ENCODE measurements around the gene C16orf95.

GRCh38 chr16:87353613-87354012, 36.4 kb upstream of the C16orf95 start:
- TF ChIP-seq CTCF (IDR thresholded peaks at IDR 0.05; ENCODE audit: low read depth, low read length, missing input control) = no peak
- no peak for TF ChIP-seq JUND (IDR thresholded peaks at IDR 0.05)
- TF ChIP-seq FOXA1 (IDR thresholded peaks at IDR 0.05) = no peak
- TF ChIP-seq YY1 (IDR thresholded peaks at IDR 0.05) = no peak
- no peak for TF ChIP-seq MAX (IDR thresholded peaks at IDR 0.05)
- no peak for TF ChIP-seq ATF3 (IDR thresholded peaks at IDR 0.05)
- TF ChIP-seq REST (IDR thresholded peaks at IDR 0.05) = no peak
- no peak for TF ChIP-seq TAF1 (conservative IDR thresholded peaks at IDR 0.05)
- TF ChIP-seq RAD21 (IDR thresholded peaks at IDR 0.05) = no peak
- TF ChIP-seq GABPA (IDR thresholded peaks at IDR 0.05 in 1 of 2, conservative IDR thresholded peaks at IDR 0.05 in 1 of 2) = no peak
- TF ChIP-seq ZBTB33 (IDR thresholded peaks at IDR 0.05) = no peak
- no peak for TF ChIP-seq NR2F2 (IDR thresholded peaks at IDR 0.05)
- TF ChIP-seq HNF4G (IDR thresholded peaks at IDR 0.05) = no peak
- no peak for TF ChIP-seq SP1 (IDR thresholded peaks at IDR 0.05)

Data from liver (tissue), 3 donors.